Stomach (tissue), 9 donors: ENCODE measurements around the gene TAP2. TPM values are rescaled to one million over a fixed set of nuclear protein-coding genes. Genes with fewer than 3 reads are reported as not detected.

Experiments
- DNase-seq, 2 donors: peaks; one replicate each; pipeline versions ENCODE4 v3.0.0 to v3.0.0-alpha.2; 2013 to 2019
- H3K27ac ChIP-seq, 5 donors: fragments of 200-600 bp in 4 of 5; sonication (generic) in 4 of 5; one replicate each; pipeline ENCODE4 v1.5.1; 2013 to 2019; ENCODE audit warnings: mild to moderate bottlenecking in 1 of 5, moderate library complexity in 1 of 5
- H3K27me3 ChIP-seq, 3 donors: fragments of 200-600 bp; sonication (generic); one replicate each; pipeline ENCODE4 v1.5.1; 2017 to 2019; ENCODE audit warnings: mixed run types in 1 of 3
- H3K36me3 ChIP-seq, 4 donors: fragments of 200-600 bp; sonication (generic); 1 replicate in 3 of 4; 2 replicates in 1 of 4; pipeline ENCODE4 v1.5.1; 2016 to 2019
- H3K4me1 ChIP-seq, 4 donors: fragments of 200-600 bp; sonication (generic); one replicate each; pipeline ENCODE4 v1.5.1; 2016 to 2019
- H3K4me3 ChIP-seq, 4 donors: fragments of 200-600 bp; sonication (generic) in 3 of 4; one replicate each; pipeline ENCODE4 v1.5.1; 2016 to 2019; ENCODE audit warnings: mild to moderate bottlenecking in 1 of 4
- H3K9me3 ChIP-seq, 4 donors: fragments of 200-600 bp; sonication (generic); one replicate each; pipeline ENCODE4 v1.5.1; 2016 to 2019
- CTCF ChIP-seq, 7 experiments: fragments of 450-650 bp in 4 of 7; fragments of 200-600 bp in 3 of 7; sonication (generic) in 3 of 7; IDR thresholded peaks; one replicate each; pipeline ENCODE4 v1.5.1; 2016 to 2019; ENCODE audit warnings: antibody characterized with exemption in 7 of 7, control low read depth in 2 of 7, mild to moderate bottlenecking in 1 of 7
- EP300 ChIP-seq: sonication (generic); formaldehyde crosslinking; IDR thresholded peaks from one replicate; pipeline ENCODE4 v1.6.1; 2017; ENCODE audit warnings: antibody characterized with exemption
- POLR2A ChIP-seq, 4 donors: fragments of 450-650 bp; IDR thresholded peaks; one replicate each; pipeline ENCODE4 v1.6.1; 2016; ENCODE audit warnings: antibody characterized with exemption in 4 of 4, control low read depth in 2 of 4, mild to moderate bottlenecking in 1 of 4, moderate library complexity in 1 of 4
- POLR2AphosphoS5 ChIP-seq, 3 donors: sonication (generic); formaldehyde crosslinking; IDR thresholded peaks; one replicate each; pipeline ENCODE4 v1.6.1; 2016; ENCODE audit warnings: antibody characterized with exemption in 3 of 3
- WGBS, 5 donors: extraction: QIAGEN DNeasy Blood & Tissue Kit in 3 of 5; methylation state at CpG; one replicate each; pipeline versions ENCODE4 v1.1.5 to v1.1.7; 2013 to 2018; 5-methylcytosine and 5-hydroxymethylcytosine counted together
- intact Hi-C: fragments of 100-400 bp; cut with DNase I; formaldehyde crosslinking; loops from one replicate; pipeline ENCODE4 v1.15.1; 2023; ENCODE audit warnings: low total_unique reads
- polyA plus RNA-seq, 3 donors: library from polyadenylated mRNA; stranded (reverse); fragments of 200-250 nt; gene quantifications; one replicate each; pipeline ENCODE4 v1.2.3, GENCODE V29; 2013
- total RNA-seq, 5 donors: library from RNA; depleted of rRNA; stranded (reverse); fragments of >200 nt; gene quantifications; one replicate each; pipeline versions ENCODE4 v1.1.0 to v1.2.3, GENCODE V29; 2014 to 2016
- donor health status: healthy with polysubstance abuse.
- donor health status: Bipolar disorder and iron deficiency.
- donor health status: healthy.

Gene TAP2
- total and polyA plus RNA-seq, 8 donors, result 1.2 to 449 (median 11.4) TPM

GRCh38 chr6:32844839-32845383, 6.4 kb upstream of the TAP2 start:
- H3K27me3 ChIP-seq, result no peaks in the 10 kb centered on the region
- H3K36me3 ChIP-seq, result peaks cover 25 to 77% (median 70%) of the 10 kb centered on the region in 4 donors
- 19 to 25% (median 22%) methylated on average over 19 of the region's 19 CpGs for WGBS, 5 donors
- H3K27ac ChIP-seq, result peak overlapping the region; percentile 79 to 99 (median 96)
- DNase-seq, result no peak
- H3K4me3 ChIP-seq, result peak overlapping the region; percentile 61 to 80 (median 70)
- H3K9me3 ChIP-seq, result no peaks in the 10 kb centered on the region
- intact Hi-C loops, result no loop called here
- TF ChIP-seq CTCF (IDR thresholded peaks at IDR 0.05) (no peak), POLR2AphosphoS5 (IDR thresholded peaks at IDR 0.05) (peak in 2 of 3 donors; percentile 59 to 72)
- peaks cover 19 to 65% (median 47%) of the 10 kb centered on the region in 4 donors for H3K4me1 ChIP-seq

- peak; percentile 98 to 99 for DNase-seq
- Histone ChIP-seq H3K4me1 (peaks cover 19 to 67% (median 47%) of the 10 kb centered on the region in 4 donors), H3K36me3 (peaks cover 24 to 70% (median 63%) of the 10 kb centered on the region in 4 donors), H3K27ac (peak within 1 kb of the TSS; percentile 89 to 99 (median 96)), H3K27me3 (no peaks in the 10 kb centered on the region), H3K9me3 (no peaks in the 10 kb centered on the region), H3K4me3 (peak within 1 kb of the TSS; percentile 61 to 80 (median 70))
- TF ChIP-seq POLR2AphosphoS5 (IDR thresholded peaks at IDR 0.05) (peak; percentile 84 to 99 (median 98)), POLR2A (IDR thresholded peaks at IDR 0.05) (peak in 2 of 4 donors; percentile 36 to 45), CTCF (IDR thresholded peaks at IDR 0.05) (peak in 1 of 7 experiments; percentile 27), EP300 (no peak)
- WGBS, 5 donors, result 0 to 1% (median 0%) methylated on average over 32 to 40 of the region's 40 CpGs
- intact Hi-C loops, result no loop called here
Measured at GRCh38 chr6:32843979-32844838, 5.7 kb upstream of the TAP2 start, which contains the start of gene PSMB8. TSS of gene PSMB8 (minus strand) at chr6:32844047. CDS start at chr6:32843996, 51 bp downstream.

GRCh38 chr6:32843331-32843978, 4.9 kb upstream of the TAP2 start:
- TF ChIP-seq CTCF (IDR thresholded peaks at IDR 0.05) (no peak), EP300 (no peak), POLR2AphosphoS5 (IDR thresholded peaks at IDR 0.05) (no peak), POLR2A (IDR thresholded peaks at IDR 0.05) (no peak)
- Histone ChIP-seq H3K9me3 (no peaks in the 10 kb centered on the region), H3K36me3 (peaks cover 20 to 62% (median 55%) of the 10 kb centered on the region in 4 donors), H3K4me1 (peaks cover 19 to 66% (median 47%) of the 10 kb centered on the region in 4 donors), H3K27me3 (no peaks in the 10 kb centered on the region), H3K27ac (peak overlapping the region; percentile 89 to 99 (median 96)), H3K4me3 (peak overlapping the region; percentile 61 to 80 (median 70))
- intact Hi-C loops, result no loop called here
- DNase-seq, result no peak
- WGBS, 5 donors, result 5 to 9% (median 6%) methylated on average over 14 to 28 of the region's 28 CpGs

GRCh38 chr6:32842690-32843089, 4.2 kb upstream of the TAP2 start:
- no peak for DNase-seq
- 71 to 86% (median 75%) methylated on average over 8 of the region's 8 CpGs for WGBS, 5 donors

More at GRCh38 chr6:32842690-32843089, 4.2 kb upstream of the TAP2 start:
- Histone ChIP-seq H3K27me3 (no peaks in the 10 kb centered on the region), H3K4me3 (peak overlapping the region in 3 of 4 donors; percentile 61 to 80 (median 73)), H3K27ac (peak overlapping the region in 3 of 5 donors; percentile 93 to 99 (median 96)), H3K4me1 (peaks cover 22 to 62% (median 48%) of the 10 kb centered on the region in 4 donors), H3K9me3 (no peaks in the 10 kb centered on the region), H3K36me3 (peaks cover 12 to 54% (median 48%) of the 10 kb centered on the region in 4 donors)
- intact Hi-C loops, result no loop called here
- TF ChIP-seq POLR2AphosphoS5 (IDR thresholded peaks at IDR 0.05), result no peak
- no peak for TF ChIP-seq EP300
- TF ChIP-seq POLR2A (IDR thresholded peaks at IDR 0.05), result no peak
- no peak for TF ChIP-seq CTCF (IDR thresholded peaks at IDR 0.05)
